Activated CD4-positive, alpha-beta memory T cell treated with anti-CD3 and anti-CD28 coated beads for 36 hours (primary cell): ENCODE measurements around the gene TRMT10B. TPM values are rescaled to one million over a fixed set of nuclear protein-coding genes. Genes with fewer than 3 reads are reported as not detected.
"Not testable (repeated sequence)": the region's sequence is repeated elsewhere in the genome, so short reads cannot be mapped to it uniquely, and the experiment has no call there.

Experiments used
- CTCF ChIA-PET: fragments of 350-600 bp; sonication (Branson Sonifier 250); formaldehyde crosslinking; loops from one replicate; lab custom pipeline; 2021; ENCODE audit warnings: antibody characterized with exemption, inconsistent platforms; lab: Charles Lee
- POLR2A ChIA-PET: fragments of 350-600 bp; sonication (Branson Sonifier 250); formaldehyde crosslinking; loops from one replicate; lab custom pipeline; 2021; ENCODE audit warnings: antibody characterized with exemption; lab: Charles Lee
- DNase-seq: peaks from one replicate; pipeline ENCODE4 v3.0.0-alpha.2; 2020
- H3K27ac Mint-ChIP-seq: one replicate; pipeline ENCODE4 v1.8.0; 2021; ENCODE audit warnings: mixed read lengths
- H3K27me3 Mint-ChIP-seq: one replicate; pipeline ENCODE4 v1.8.0; 2021; ENCODE audit warnings: mixed read lengths
- H3K36me3 Mint-ChIP-seq: one replicate; pipeline ENCODE4 v1.8.0; 2021; ENCODE audit warnings: mixed read lengths
- H3K4me1 Mint-ChIP-seq: one replicate; pipeline ENCODE4 v1.8.0; 2021; ENCODE audit warnings: low read depth, mixed read lengths
- H3K4me3 Mint-ChIP-seq: one replicate; pipeline ENCODE4 v1.8.0; 2021; ENCODE audit warnings: mild to moderate bottlenecking, mixed read lengths
- H3K9me3 Mint-ChIP-seq: one replicate; pipeline ENCODE4 v1.8.0; 2021; ENCODE audit warnings: mixed read lengths
- intact Hi-C: fragments of 100-400 bp; cut with micrococcal nuclease; formaldehyde crosslinking; loops from one replicate; pipeline ENCODE4 v1.15.1; 2023
- total RNA-seq, 2 experiments: library from RNA; stranded (reverse); gene quantifications; one replicate each; pipeline ENCODE4 v1.2.3, GENCODE V29; 2021

TRMT10B gene
- total RNA-seq, 2 experiments from 2014 or later: 8.7 to 11.5 TPM

DNA sequence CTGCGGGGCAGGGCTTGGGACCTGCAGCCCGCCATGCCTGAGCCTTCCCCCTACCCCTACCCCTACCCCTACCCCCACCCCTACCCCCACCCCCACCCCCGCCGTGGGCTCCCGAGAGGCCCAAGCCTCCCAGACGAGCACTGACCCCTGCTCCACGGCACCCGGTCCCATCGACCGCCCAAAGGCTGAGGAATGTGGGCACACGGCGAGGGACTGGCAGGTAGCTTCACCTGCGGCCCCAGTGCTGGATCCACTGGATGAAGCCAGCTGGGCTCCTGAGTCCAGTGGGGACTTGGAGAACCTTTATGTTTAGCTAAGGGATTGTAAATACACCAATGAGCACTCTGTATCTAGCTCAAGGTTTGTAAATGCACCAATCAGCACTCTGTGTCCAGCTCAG is 1.5 kb upstream of the TRMT10B start:
- peaks cover 23% of the 10 kb centered on the region for H3K4me1 Mint-ChIP-seq
- DNase-seq, H3K27ac Mint-ChIP-seq, H3K4me3 Mint-ChIP-seq, H3K27me3 Mint-ChIP-seq, CTCF ChIA-PET, H3K9me3 Mint-ChIP-seq, H3K36me3 Mint-ChIP-seq: not testable (repeated sequence)
- POLR2A ChIA-PET: interaction anchor here (1.1 kb wide), 1 partner anchor 151 kb away, joined by 3 read pairs; no protein-coding TSS in a partner anchor
- intact Hi-C loops: loop anchor here (10.0 kb wide), 4 partner anchors 157 to 1177 kb away; partner anchors contain the start of genes MELK, POLR1E, SHB and TOMM5

DNA sequence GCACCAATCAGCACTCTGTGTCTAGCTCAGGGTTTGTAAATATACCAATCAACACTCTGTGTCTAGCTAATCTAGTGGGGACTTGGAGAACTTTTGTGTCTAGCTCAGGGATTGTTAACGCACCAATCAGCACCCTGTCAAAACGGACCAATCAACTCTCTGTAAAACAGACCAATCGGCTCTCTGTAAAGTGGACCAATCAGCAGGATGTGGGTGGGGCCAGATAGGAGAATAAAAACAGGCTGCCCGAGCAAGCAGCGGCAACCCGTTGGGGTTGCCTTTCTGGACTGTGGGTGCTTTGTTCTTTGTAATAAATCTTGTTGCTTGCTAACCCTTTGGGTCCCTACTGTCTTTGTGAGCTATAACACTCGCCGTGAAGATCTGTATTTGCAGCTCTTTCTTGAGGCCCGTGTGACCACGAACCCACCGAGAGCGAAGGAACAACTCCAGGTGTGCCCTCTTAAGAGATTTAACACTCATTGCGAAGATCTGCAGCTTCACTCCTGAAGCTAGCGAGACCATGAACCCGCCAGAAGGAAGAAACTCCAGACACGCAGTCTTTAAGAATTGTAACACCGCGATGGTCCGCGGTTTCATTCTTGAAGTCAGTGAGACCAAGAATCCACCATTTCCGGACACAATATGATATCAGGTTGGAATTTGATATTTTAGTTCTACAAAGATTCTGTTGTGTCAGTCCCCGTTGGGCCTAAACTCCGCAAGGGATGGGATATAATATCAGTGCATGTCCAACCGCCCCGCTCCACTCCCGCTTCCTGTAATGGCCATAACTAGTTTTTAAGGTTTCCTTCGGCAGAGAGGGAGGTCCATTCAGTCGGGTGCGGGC is 740 bp upstream of the TRMT10B start:
- Mint-ChIP-seq H3K27ac (peak overlapping the region; percentile 88), H3K4me1 (peaks cover 23% of the 10 kb centered on the region), H3K27me3 (no peaks in the 10 kb centered on the region), H3K9me3 (no peaks in the 10 kb centered on the region), H3K4me3 (peak overlapping the region; percentile 96), H3K36me3 (no peaks in the 10 kb centered on the region)
- peak; percentile 30 for DNase-seq
- CTCF ChIA-PET: no interaction called here
- POLR2A ChIA-PET: interaction anchor here (1.1 to 1.6 kb wide), 2 partner anchors 32 to 150 kb away, joined by 3 to 4 read pairs; partner anchors contain the start of gene EXOSC3
- intact Hi-C loops: loop anchor here (1.0 to 10.0 kb wide), 7 partner anchors 32 to 1178 kb away; partner anchors contain the start of genes DCAF10, EXOSC3, MELK and POLR1E

DNA sequence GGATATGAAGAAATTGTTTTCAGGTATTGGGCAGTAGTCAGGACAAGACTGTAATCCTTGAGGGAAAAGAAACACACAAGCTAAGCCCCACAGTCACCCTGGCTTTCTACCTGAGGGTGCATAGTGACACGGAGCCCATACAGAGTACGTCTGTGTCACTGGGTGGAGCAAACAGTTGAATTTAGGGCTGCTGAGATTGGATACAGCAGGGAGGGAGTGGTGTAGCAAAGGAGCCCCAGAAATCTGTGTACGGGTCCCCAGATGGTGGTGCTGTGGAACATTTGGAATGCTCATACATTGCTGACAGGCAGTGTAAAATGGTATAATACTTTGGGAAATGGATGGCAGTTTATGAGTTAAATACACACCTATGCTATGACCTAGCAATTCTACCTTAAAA is 5.1 kb downstream of the TRMT10B start:
- ChIA-PET CTCF (interaction anchor here (1.1 kb wide), 1 partner anchor 12 kb away, joined by 3 read pairs; no protein-coding TSS in a partner anchor), POLR2A (no interaction called here)
- H3K27ac Mint-ChIP-seq: no peak overlapping the region
- H3K4me1 Mint-ChIP-seq: peaks cover 22% of the 10 kb centered on the region
- no peaks in the 10 kb centered on the region for H3K9me3 Mint-ChIP-seq
- peaks cover 7% of the 10 kb centered on the region for H3K36me3 Mint-ChIP-seq
- DNase-seq: no peak
- H3K4me3 Mint-ChIP-seq: no peak overlapping the region
- intact Hi-C loops: loop anchor here (10.0 kb wide), 4 partner anchors 164 to 1184 kb away; partner anchors contain the start of genes MELK, POLR1E, SHB and TOMM5
- H3K27me3 Mint-ChIP-seq: no peaks in the 10 kb centered on the region

DNA sequence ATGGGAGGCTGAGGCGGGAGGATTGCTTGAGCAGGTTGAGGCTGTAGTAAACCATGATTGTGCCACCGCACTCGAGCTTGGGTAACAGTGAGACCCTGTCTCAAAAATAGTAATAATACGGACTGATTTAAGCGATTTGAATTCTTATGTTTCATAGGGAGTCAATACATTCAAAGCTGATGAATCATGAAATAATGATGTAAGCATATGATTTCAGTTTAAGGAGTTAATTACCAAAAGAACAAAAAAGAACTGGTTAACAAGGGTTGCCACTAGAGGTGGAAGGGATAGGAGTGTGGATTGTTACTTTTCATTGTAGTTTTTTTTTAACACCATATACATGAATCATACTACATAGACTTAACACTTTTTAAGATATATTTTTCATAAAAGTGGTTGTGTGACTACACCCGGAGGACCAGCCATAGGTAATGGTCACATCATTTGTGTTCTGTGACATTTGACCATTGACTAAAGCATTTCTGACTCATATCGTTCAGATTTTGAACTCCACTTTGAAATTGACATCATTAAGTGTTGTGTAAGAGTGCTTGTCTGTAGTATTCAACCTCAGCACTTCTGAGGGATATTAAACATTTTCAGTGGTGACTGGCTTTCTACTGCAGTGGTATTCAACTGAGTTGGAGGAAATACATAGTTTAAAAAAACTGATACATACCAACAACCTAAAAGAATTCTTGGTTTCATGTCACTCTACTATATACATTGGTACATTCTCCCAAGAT is 7.0 kb downstream of the TRMT10B start:
- intact Hi-C loops: no loop called here
- Mint-ChIP-seq H3K4me1 (peaks cover 7% of the 10 kb centered on the region), H3K36me3 (peaks cover 18% of the 10 kb centered on the region), H3K9me3 (no peaks in the 10 kb centered on the region), H3K27ac (no peak overlapping the region), H3K4me3 (no peak overlapping the region), H3K27me3 (no peaks in the 10 kb centered on the region)
- ChIA-PET POLR2A (no interaction called here), CTCF (no interaction called here)
- DNase-seq: no peak

DNA sequence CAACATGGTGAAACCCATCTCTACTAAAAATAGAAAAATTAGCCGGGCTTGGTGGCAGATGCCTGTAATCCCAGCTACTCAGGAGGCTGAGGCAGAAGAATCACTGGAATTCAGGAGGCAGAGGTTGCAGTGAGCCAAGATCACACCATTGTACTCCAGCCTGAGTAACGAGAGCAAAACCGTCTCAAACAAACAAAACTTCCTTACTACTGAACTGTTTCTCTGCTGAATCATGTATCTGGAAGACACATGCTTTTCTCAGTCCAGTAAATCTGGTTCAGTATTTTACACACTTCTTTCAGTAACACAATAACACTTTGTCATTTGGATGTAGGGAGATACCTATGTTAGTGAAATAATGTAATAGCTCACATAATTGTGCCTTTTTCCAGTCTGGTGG is 7.9 kb downstream of the TRMT10B start:
- intact Hi-C loops: no loop called here
- Mint-ChIP-seq H3K9me3 (no peaks in the 10 kb centered on the region), H3K27ac (no peak overlapping the region), H3K4me1 (peaks cover 5% of the 10 kb centered on the region), H3K27me3 (no peaks in the 10 kb centered on the region), H3K36me3 (peaks cover 25% of the 10 kb centered on the region), H3K4me3 (no peak overlapping the region)
- CTCF ChIA-PET: no interaction called here
- POLR2A ChIA-PET: no interaction called here
- no peak for DNase-seq

DNA sequence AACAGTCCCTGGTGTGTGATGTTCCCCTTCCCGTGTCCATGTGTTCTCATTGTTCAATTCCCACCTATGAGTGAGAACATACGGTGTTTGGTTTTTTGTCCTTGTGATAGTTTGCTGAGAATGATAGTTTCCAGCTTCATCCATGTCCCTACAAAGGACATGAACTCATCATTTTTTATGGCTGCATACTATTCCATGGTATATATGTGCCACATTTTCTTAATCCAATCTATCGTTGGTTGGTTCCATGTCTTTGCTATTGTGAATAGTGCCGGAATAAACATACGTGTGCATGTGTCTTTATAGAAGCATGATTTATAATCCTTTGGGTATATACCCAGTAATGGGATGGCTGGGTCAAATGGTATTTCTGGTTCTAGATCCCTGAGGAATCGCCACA is 11.7 kb downstream of the TRMT10B start:
- CTCF ChIA-PET, POLR2A ChIA-PET, H3K9me3 Mint-ChIP-seq, H3K4me1 Mint-ChIP-seq, H3K27me3 Mint-ChIP-seq, intact Hi-C loops, DNase-seq, H3K4me3 Mint-ChIP-seq, H3K27ac Mint-ChIP-seq: not testable (repeated sequence)
- peaks cover 33% of the 10 kb centered on the region for H3K36me3 Mint-ChIP-seq

DNA sequence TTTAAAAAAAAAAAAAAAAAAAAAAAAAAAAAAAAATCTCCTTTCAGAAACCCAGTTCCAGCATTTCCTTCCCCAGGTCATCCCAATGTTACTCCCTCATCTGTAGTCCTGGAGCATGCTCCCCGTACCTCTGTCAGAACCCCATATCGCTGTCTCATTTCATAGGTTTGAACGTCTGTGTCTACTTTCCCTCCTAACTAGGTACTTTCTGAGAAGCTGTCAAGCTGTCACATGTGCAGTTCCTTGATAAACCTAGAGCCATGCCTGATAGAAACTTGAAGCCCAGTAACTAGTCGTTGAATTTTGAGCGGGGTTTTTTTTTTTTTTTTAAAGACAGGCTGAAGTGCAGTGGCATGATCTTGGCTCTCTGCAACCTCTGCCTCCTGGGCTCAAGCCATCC is 15.7 kb downstream of the TRMT10B start:
- Mint-ChIP-seq H3K4me1 (no peaks in the 10 kb centered on the region), H3K27ac (no peak overlapping the region), H3K4me3 (no peak overlapping the region), H3K9me3 (no peaks in the 10 kb centered on the region), H3K36me3 (peaks cover 25% of the 10 kb centered on the region), H3K27me3 (no peaks in the 10 kb centered on the region)
- CTCF ChIA-PET: interaction anchor here (0.6 to 1.2 kb wide), 2 partner anchors 8 to 186 kb away, joined by 3 read pairs; no protein-coding TSS in a partner anchor
- intact Hi-C loops: no loop called here
- POLR2A ChIA-PET: interaction anchor here (0.9 kb wide), 1 partner anchor 15 kb away, joined by 3 read pairs; no protein-coding TSS in a partner anchor
- DNase-seq: no peak

DNA sequence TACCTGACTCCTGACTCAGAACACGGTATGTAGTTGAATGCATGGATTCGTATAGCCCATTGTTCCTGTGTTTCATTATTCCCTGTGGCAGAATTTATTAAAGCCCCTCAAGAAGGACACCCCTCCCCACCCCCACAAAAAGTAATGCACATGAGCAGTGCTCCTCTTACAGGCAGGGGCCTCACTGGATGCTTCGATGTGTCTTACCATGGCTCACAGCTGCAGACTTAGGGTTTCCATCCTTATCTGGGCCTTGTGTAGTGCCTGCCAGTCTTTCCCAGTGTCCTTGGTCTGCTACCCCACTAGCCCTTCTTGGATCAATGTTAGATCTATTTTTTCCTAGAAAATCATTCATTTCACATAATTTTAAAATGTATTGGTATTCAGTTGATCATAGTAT is 16.4 kb downstream of the TRMT10B start:
- intact Hi-C loops: no loop called here
- H3K4me3 Mint-ChIP-seq: no peak overlapping the region
- H3K4me1 Mint-ChIP-seq: no peaks in the 10 kb centered on the region
- ChIA-PET POLR2A (interaction anchor here (0.9 kb wide), 1 partner anchor 14 kb away, joined by 3 read pairs; no protein-coding TSS in a partner anchor), CTCF (interaction anchor here (0.6 to 1.2 kb wide), 3 partner anchors 8 to 187 kb away, joined by 3 read pairs; no protein-coding TSS in a partner anchor)
- no peak for DNase-seq
- H3K27ac Mint-ChIP-seq: no peak overlapping the region
- no peaks in the 10 kb centered on the region for H3K9me3 Mint-ChIP-seq
- no peaks in the 10 kb centered on the region for H3K27me3 Mint-ChIP-seq
- peaks cover 25% of the 10 kb centered on the region for H3K36me3 Mint-ChIP-seq

DNA sequence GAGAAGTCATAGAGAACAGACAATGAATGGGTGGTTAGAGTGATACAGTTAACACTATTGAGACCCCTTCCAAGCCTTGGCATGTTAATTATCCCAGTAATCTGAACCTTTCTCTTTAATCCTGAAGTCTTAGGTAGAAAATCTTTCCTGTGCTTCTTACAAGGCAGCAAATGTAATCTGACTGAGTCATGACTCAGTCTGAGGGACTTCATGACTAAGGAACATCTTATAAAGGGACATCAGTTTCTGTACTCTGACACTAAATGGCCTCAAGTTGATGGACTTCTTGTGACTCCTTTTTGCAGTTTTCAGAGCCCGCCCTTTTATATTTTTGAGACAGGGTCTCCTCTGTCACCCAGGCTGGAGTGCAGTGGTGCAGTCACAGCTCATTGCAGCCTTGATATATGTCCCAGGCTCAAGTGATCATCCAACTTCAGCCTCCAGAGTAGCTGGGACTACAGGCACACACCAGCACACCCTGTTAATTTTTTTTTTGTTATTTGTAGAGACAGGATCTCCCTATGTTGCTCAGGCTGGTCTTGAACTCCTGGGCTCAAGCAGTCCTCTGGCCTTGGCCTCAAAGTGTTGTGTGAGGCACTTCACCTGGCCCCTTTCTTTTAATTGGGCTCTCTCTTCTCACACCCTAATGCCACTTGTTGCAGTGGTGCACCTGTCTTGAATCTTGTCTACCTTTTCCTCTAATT is 21.8 kb downstream of the TRMT10B start:
- no peak overlapping the region for H3K27ac Mint-ChIP-seq
- H3K4me1 Mint-ChIP-seq: peaks cover under 1% of the 10 kb centered on the region
- CTCF ChIA-PET: no interaction called here

DNA sequence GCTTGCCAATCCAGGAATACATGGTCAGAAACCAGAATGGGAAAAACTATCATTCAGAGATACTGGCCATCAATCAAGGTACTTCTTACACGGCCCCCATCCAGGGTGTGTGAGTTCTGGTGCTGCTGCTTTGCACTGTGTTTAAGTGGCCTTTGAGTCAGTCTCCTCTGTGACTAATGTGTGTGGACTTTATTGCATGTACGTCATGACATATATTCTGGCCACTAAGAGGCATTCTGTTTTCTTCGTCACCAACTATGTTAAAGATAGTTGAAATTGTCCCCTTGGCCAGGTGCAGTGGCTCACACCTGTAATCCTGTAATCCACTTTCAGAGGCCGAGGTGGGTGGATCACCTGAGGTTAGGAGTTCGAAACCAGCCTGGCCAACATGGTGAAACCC is 22.7 kb downstream of the TRMT10B start:
- H3K36me3 Mint-ChIP-seq: peaks cover 36% of the 10 kb centered on the region
- ChIA-PET CTCF (no interaction called here), POLR2A (no interaction called here)

More for the DNA sequence above, 21.8 kb downstream of the TRMT10B start:
- H3K4me3 Mint-ChIP-seq: no peak overlapping the region
- no peaks in the 10 kb centered on the region for H3K27me3 Mint-ChIP-seq
- H3K36me3 Mint-ChIP-seq: peaks cover 26% of the 10 kb centered on the region
- POLR2A ChIA-PET: no interaction called here
- DNase-seq: no peak
- intact Hi-C loops: no loop called here
- no peaks in the 10 kb centered on the region for H3K9me3 Mint-ChIP-seq

DNA sequence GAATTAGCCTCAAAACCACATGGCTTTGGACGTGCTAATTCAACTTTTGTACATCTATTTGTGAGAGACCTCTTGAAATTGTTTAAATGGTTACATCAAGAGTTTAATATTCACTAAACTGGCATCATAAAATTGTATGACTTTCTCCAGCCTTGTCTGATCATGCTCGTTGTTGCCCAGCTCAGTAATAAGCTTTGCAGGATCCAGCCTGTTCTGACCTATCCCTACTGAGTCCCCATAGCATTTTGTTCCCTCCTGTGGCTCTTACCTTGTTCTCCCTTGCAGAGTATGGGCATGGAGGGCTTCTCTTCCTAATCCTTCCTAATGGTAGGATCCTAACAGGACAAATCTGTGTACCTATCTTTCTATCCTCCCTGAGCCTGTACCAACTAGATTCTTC is 24.9 kb downstream of the TRMT10B start:
- POLR2A ChIA-PET: no interaction called here
- Mint-ChIP-seq H3K27ac (no peak overlapping the region), H3K4me3 (no peak overlapping the region), H3K9me3 (no peaks in the 10 kb centered on the region), H3K4me1 (peaks cover 28% of the 10 kb centered on the region), H3K36me3 (peaks cover 53% of the 10 kb centered on the region), H3K27me3 (no peaks in the 10 kb centered on the region)
- CTCF ChIA-PET: no interaction called here
- intact Hi-C loops: no loop called here
- DNase-seq: no peak

More for the DNA sequence above, 22.7 kb downstream of the TRMT10B start:
- no peak for DNase-seq
- no peak overlapping the region for H3K27ac Mint-ChIP-seq
- intact Hi-C loops: no loop called here
- H3K9me3 Mint-ChIP-seq: no peaks in the 10 kb centered on the region
- H3K27me3 Mint-ChIP-seq: no peaks in the 10 kb centered on the region
- H3K4me1 Mint-ChIP-seq: peaks cover 9% of the 10 kb centered on the region
- no peak overlapping the region for H3K4me3 Mint-ChIP-seq
